A673 (cell line): ENCODE measurements around the gene CYBA.

Source experiments
- CTCF ChIP-seq: fragments of 300-800, 200-600 bp; sonication (generic); conservative IDR thresholded peaks from 2 replicates; pipeline ENCODE4 v1.5.1; 2017; ENCODE audit warnings: low read depth, mild to moderate bottlenecking, antibody characterized with exemption, low read length, moderate library complexity, mixed read lengths
- EZH2 ChIP-seq: fragments of 200-600 bp; sonication (generic); IDR thresholded peaks from 2 replicates; pipeline ENCODE4 v1.6.1; 2017; ENCODE audit warnings: borderline replicate concordance, low read depth, mild to moderate bottlenecking, mixed read lengths, antibody characterized with exemption, low read length; ENCODE audit not compliant: poor library complexity, severe bottlenecking

GRCh38 chr16:88629835-88630234 is 21.0 kb downstream of the CYBA start:
- TF ChIP-seq CTCF: no peak
- TF ChIP-seq EZH2: no peak
